Measurements from ENCODE around the gene TRIM62.

DNA sequence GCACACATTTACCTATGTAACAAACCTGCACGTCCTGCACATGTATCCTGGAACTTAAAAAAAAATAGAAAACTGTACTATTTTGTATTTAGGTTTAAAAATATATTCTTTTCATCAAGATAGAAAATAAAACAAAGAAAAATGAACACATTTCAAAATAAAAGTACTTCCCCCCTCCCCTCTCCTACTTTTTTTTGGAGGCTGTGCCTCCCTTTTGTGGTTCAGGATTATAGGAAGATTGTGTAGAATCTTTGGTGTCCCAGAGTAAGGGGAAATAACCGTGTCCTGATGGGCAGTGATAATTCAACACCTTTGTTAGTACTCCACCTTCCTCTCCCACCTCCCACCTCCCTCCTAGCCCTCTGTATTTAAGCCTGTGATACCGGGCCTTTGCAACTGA is 40.1 kb downstream of the TRIM62 start:
- TF ChIP-seq, protein P1, sequence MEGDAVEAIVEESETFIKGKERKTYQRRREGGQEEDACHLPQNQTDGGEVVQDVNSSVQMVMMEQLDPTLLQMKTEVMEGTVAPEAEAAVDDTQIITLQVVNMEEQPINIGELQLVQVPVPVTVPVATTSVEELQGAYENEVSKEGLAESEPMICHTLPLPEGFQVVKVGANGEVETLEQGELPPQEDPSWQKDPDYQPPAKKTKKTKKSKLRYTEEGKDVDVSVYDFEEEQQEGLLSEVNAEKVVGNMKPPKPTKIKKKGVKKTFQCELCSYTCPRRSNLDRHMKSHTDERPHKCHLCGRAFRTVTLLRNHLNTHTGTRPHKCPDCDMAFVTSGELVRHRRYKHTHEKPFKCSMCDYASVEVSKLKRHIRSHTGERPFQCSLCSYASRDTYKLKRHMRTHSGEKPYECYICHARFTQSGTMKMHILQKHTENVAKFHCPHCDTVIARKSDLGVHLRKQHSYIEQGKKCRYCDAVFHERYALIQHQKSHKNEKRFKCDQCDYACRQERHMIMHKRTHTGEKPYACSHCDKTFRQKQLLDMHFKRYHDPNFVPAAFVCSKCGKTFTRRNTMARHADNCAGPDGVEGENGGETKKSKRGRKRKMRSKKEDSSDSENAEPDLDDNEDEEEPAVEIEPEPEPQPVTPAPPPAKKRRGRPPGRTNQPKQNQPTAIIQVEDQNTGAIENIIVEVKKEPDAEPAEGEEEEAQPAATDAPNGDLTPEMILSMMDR (IDR thresholded peaks at IDR 0.05) = no peak
- no peak for TF ChIP-seq EP300 (IDR thresholded peaks at IDR 0.05)
- no peak for TF ChIP-seq POLR2A (IDR thresholded peaks at IDR 0.05)

Data from ovary (tissue), 3 donors.